Germinal center (tissue), 1 donor: ENCODE measurements around the gene ZNF644.
"Not testable (repeated sequence)": the region's sequence is repeated elsewhere in the genome, so short reads cannot be mapped to it uniquely, and the experiment has no call there.

ENCODE experiments used
- DNase-seq: peaks from one replicate; pipeline ENCODE4 v3.0.0; 2012; ENCODE audit warnings: mixed read lengths, low spot score

Gene ZNF644

GRCh38 chr1:91021686-91022517, at the start of gene ZNF644:
TSS of gene ZNF644 (minus strand) at chr1:91022035. CDS start at chr1:90982353, 39,682 bp downstream.
- DNase-seq = peak; percentile 90

GRCh38 chr1:91070298-91070697, 48.5 kb upstream of the ZNF644 start:
- DNase-seq = no peak

- DNase-seq = no peak
Measured at GRCh38 chr1:91066538-91066937, 44.7 kb upstream of the ZNF644 start.

- DNase-seq = no peak
Measured at GRCh38 chr1:91065337-91065736, 43.5 kb upstream of the ZNF644 start.

GRCh38 chr1:91063403-91063802, 41.6 kb upstream of the ZNF644 start:
- not testable (repeated sequence) for DNase-seq

- no peak for DNase-seq
Measured at GRCh38 chr1:91059157-91059556, 37.3 kb upstream of the ZNF644 start.

GRCh38 chr1:91057784-91058183, 35.9 kb upstream of the ZNF644 start:
- DNase-seq = peak; percentile 21

- DNase-seq = peak; percentile 68
Measured at GRCh38 chr1:91054780-91055481, 33.1 kb upstream of the ZNF644 start.

- no peak for DNase-seq
Measured at GRCh38 chr1:91053630-91054029, 31.8 kb upstream of the ZNF644 start.

- DNase-seq = not testable (repeated sequence)
Measured at GRCh38 chr1:91049551-91049950, 27.7 kb upstream of the ZNF644 start.

GRCh38 chr1:91046766-91047165, 24.9 kb upstream of the ZNF644 start:
- no peak for DNase-seq

GRCh38 chr1:91045284-91045683, 23.4 kb upstream of the ZNF644 start:
- no peak for DNase-seq

- DNase-seq = not testable (repeated sequence)
Measured at GRCh38 chr1:91044776-91045175, 22.9 kb upstream of the ZNF644 start.

- not testable (repeated sequence) for DNase-seq
Measured at GRCh38 chr1:91042372-91042771, 20.5 kb upstream of the ZNF644 start.

- no peak for DNase-seq
Measured at GRCh38 chr1:91038582-91038981, 16.7 kb upstream of the ZNF644 start.

- no peak for DNase-seq
Measured at GRCh38 chr1:91036894-91037829, 15.3 kb upstream of the ZNF644 start.

GRCh38 chr1:91032349-91032748, 10.5 kb upstream of the ZNF644 start:
- no peak for DNase-seq

GRCh38 chr1:91031081-91031480, 9.2 kb upstream of the ZNF644 start:
- no peak for DNase-seq

- peak; percentile 17 for DNase-seq
Measured at GRCh38 chr1:91026777-91027176, 4.9 kb upstream of the ZNF644 start.

GRCh38 chr1:91026320-91026719, 4.5 kb upstream of the ZNF644 start:
- no peak for DNase-seq

GRCh38 chr1:91024481-91025119, 2.8 kb upstream of the ZNF644 start:
- DNase-seq = no peak

- DNase-seq = no peak
Measured at GRCh38 chr1:91022518-91022929, 689 bp upstream of the ZNF644 start.
